Tibial artery (tissue), 4 donors: Measurements from ENCODE around the gene ARHGEF6.
"Not testable (repeated sequence)": the region's sequence is repeated elsewhere in the genome, so short reads cannot be mapped to it uniquely, and the experiment has no call there.

Experiments used
- DNase-seq, 2 donors: peaks; one replicate each; pipeline ENCODE4 v3.0.0-alpha.2; 2019
- H3K27ac ChIP-seq, 2 donors: fragments of 200-600 bp; sonication (generic) in 1 of 2; 1 replicate in 1 of 2; 2 replicates in 1 of 2; pipeline ENCODE4 v1.5.1; 2018 to 2019; ENCODE audit warnings: mild to moderate bottlenecking in 1 of 2
- H3K27me3 ChIP-seq, 2 donors: fragments of 200-600 bp; sonication (generic) in 1 of 2; one replicate each; pipeline versions ENCODE4 v1.5.1 to v1.6.0; 2016 to 2019
- H3K36me3 ChIP-seq, 3 donors: fragments of 200-600 bp; sonication (generic) in 2 of 3; one replicate each; pipeline ENCODE4 v1.5.1; 2016 to 2019; ENCODE audit warnings: mild to moderate bottlenecking in 2 of 3
- H3K4me1 ChIP-seq, 4 donors: fragments of 200-600 bp; sonication (generic) in 2 of 4; 1 replicate in 3 of 4; 2 replicates in 1 of 4; pipeline ENCODE4 v1.5.1; 2016 to 2019
- H3K4me3 ChIP-seq, 2 donors: fragments of 200-600 bp; sonication (generic) in 1 of 2; 1 replicate in 1 of 2; 2 replicates in 1 of 2; pipeline ENCODE4 v1.5.1; 2018 to 2019; ENCODE audit warnings: mild to moderate bottlenecking in 2 of 2
- H3K9me3 ChIP-seq, 3 donors: fragments of 200-600 bp; sonication (generic) in 1 of 3; one replicate each; pipeline ENCODE4 v1.5.1; 2016 to 2019
- intact Hi-C: fragments of 100-400 bp; cut with DNase I; formaldehyde crosslinking; loops from one replicate; pipeline ENCODE4 v1.15.0; 2023; ENCODE audit warnings: low total_unique reads
- TF ChIP-seq, protein P1 (sequence below), 2 experiments: fragments of 200-600 bp in 1 of 2; fragments of 450-650 bp in 1 of 2; IDR thresholded peaks; one replicate each; pipeline ENCODE4 v1.5.1; 2017 to 2019; ENCODE audit warnings: antibody characterized with exemption in 2 of 2, mild to moderate bottlenecking in 1 of 2, moderate library complexity in 1 of 2

Gene ARHGEF6

DNA sequence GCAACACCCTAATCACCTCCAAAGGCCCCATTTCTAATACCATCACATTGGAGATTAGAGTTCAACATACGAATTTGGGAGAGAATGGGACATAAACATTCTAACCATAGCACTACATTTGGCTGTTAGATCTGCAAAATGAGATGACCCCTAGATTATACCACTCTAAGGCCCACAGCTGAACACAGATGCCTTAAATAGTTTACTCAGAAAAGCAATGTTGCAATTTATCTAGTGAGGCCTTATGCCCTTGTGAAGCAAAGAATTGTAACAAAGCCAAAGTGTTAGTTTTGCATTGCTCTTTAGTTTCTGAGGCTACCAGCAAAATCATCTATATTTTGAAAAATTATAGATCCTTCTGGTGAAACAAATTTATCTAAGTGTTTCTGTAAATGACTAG is 31.6 kb upstream of the ARHGEF6 start:
- intact Hi-C loops, result no loop called here
- TF ChIP-seq, protein P1, sequence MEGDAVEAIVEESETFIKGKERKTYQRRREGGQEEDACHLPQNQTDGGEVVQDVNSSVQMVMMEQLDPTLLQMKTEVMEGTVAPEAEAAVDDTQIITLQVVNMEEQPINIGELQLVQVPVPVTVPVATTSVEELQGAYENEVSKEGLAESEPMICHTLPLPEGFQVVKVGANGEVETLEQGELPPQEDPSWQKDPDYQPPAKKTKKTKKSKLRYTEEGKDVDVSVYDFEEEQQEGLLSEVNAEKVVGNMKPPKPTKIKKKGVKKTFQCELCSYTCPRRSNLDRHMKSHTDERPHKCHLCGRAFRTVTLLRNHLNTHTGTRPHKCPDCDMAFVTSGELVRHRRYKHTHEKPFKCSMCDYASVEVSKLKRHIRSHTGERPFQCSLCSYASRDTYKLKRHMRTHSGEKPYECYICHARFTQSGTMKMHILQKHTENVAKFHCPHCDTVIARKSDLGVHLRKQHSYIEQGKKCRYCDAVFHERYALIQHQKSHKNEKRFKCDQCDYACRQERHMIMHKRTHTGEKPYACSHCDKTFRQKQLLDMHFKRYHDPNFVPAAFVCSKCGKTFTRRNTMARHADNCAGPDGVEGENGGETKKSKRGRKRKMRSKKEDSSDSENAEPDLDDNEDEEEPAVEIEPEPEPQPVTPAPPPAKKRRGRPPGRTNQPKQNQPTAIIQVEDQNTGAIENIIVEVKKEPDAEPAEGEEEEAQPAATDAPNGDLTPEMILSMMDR (IDR thresholded peaks at IDR 0.05), result no peak
- Histone ChIP-seq H3K36me3 (no peaks in the 10 kb centered on the region), H3K9me3 (no peaks in the 10 kb centered on the region), H3K27me3 (no peaks in the 10 kb centered on the region), H3K27ac (no peak overlapping the region), H3K4me3 (no peak overlapping the region), H3K4me1 (no peaks in the 10 kb centered on the region)
- no peak for DNase-seq

DNA sequence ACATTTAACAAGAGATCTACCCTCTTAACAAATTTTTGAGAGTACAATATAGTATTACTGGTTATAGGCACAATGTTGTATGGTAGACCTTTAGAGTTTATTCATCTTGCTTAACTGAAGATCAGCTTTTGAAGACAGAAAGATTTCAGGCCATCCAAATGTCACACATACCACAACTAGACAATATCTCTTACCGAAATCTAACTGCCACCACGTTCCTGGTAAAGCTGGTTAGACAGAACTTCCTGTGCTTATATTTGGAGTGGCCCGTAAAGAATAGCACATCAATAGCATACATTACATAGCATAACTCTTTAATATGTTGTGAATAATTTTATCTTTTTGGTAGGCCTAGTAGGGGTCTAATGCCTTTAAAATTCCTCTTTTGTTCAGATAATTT is 29.8 kb upstream of the ARHGEF6 start:
- intact Hi-C loops, result no loop called here
- TF ChIP-seq, protein P1 (IDR thresholded peaks at IDR 0.05), result no peak
- Histone ChIP-seq H3K9me3 (no peaks in the 10 kb centered on the region), H3K27ac (no peak overlapping the region), H3K27me3 (no peaks in the 10 kb centered on the region), H3K4me3 (no peak overlapping the region), H3K36me3 (no peaks in the 10 kb centered on the region), H3K4me1 (no peaks in the 10 kb centered on the region)
- no peak for DNase-seq

DNA sequence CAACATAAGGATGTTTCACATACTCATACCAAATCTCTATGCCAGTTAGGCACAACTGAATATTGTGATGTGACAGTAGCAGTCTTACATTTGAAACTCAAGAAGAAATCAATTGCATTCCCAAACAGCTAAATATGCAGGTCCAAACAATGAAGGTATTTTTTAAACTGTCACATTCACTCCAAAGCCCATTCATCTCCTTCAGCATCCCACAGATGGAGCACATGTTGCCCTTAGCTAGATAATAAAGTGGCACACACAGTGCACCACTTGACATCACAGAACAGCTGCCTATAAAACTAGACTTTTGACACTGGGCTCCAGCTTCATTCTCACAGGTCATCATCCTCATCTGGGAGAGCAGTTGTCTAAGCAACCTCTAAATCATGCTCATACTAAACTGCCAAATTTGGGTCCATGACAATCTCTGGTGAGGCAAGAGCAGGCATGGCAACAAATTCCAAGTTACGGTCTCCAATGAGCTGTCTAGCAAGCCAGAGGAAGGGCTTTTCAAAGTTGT is 26.2 kb upstream of the ARHGEF6 start:
- no peak for DNase-seq
- no peaks in the 10 kb centered on the region for H3K9me3 ChIP-seq
- no peaks in the 10 kb centered on the region for H3K36me3 ChIP-seq
- no peaks in the 10 kb centered on the region for H3K27me3 ChIP-seq
- TF ChIP-seq, protein P1 (IDR thresholded peaks at IDR 0.05), result no peak
- H3K27ac ChIP-seq, result no peak overlapping the region
- no peaks in the 10 kb centered on the region for H3K4me1 ChIP-seq
- H3K4me3 ChIP-seq, result no peak overlapping the region
- intact Hi-C loops, result no loop called here

DNA sequence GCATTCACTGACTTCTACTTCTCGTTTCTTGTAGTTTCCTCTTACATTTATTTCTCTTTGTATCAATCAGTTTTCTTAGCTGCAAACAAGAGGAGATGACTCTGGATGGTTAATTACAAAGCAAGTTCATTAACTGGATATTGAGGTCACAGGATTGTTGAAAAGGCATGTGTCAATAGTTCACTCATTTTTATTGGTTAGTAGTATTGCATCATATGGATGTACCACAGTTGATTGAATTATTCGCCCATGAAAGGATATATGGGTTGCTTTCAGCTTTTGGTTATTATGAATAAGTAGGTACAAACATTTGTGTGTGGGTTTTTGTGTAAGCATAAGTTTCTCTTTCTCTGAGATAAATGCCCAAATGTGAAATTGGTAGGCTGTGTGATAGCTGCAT is 21.8 kb upstream of the ARHGEF6 start:
- Histone ChIP-seq H3K4me3 (no peak overlapping the region), H3K9me3 (no peaks in the 10 kb centered on the region), H3K27ac (no peak overlapping the region), H3K27me3 (no peaks in the 10 kb centered on the region), H3K4me1 (no peaks in the 10 kb centered on the region), H3K36me3 (no peaks in the 10 kb centered on the region)
- intact Hi-C loops, result no loop called here
- TF ChIP-seq, protein P1 (IDR thresholded peaks at IDR 0.05), result no peak
- no peak for DNase-seq

DNA sequence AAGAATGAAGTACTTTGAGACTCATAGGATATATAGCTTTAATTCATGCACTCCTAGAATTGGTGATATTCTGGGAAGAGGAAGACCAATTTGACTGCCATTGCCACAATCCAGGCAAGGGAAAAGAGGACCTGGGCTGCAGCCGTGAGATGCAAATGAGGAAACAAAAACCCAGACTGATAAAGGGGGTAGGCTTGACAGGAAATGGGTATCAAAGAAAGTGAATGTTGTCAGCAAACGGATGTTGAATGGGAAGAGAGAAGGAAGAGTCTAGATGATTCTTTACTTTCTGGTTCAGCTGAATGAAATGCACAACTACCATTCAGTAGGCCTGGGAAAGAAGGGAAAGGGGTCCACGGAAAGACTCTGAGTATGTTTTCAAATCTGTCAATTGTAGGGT is 17.1 kb upstream of the ARHGEF6 start:
- Histone ChIP-seq H3K27ac (no peak overlapping the region), H3K4me3 (no peak overlapping the region), H3K4me1 (no peaks in the 10 kb centered on the region), H3K36me3 (no peaks in the 10 kb centered on the region), H3K9me3 (no peaks in the 10 kb centered on the region), H3K27me3 (no peaks in the 10 kb centered on the region)
- DNase-seq, result no peak
- TF ChIP-seq, protein P1 (IDR thresholded peaks at IDR 0.05), result no peak
- intact Hi-C loops, result no loop called here

DNA sequence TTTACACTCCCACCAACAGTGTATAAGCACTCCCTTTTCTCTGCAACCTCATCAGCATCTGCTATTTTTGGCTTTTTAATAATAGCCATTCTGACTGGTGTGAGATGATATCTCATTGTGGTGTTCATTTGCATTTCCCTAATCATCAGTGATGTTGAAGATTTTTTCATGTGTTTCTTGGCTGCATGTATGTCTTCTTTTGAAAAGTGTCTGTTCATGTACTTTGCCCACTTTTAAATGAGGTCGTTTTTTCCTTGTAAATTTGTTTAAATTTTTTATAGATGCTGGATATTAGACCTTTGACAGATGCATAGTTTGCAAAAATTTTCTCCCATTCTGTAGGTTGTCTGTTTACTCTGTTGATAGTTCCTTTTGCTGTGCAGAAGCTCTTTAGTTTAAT is 14.4 kb upstream of the ARHGEF6 start:
- H3K27me3 ChIP-seq, H3K9me3 ChIP-seq, H3K27ac ChIP-seq, H3K4me1 ChIP-seq, DNase-seq, intact Hi-C loops, H3K4me3 ChIP-seq, H3K36me3 ChIP-seq: not testable (repeated sequence)

DNA sequence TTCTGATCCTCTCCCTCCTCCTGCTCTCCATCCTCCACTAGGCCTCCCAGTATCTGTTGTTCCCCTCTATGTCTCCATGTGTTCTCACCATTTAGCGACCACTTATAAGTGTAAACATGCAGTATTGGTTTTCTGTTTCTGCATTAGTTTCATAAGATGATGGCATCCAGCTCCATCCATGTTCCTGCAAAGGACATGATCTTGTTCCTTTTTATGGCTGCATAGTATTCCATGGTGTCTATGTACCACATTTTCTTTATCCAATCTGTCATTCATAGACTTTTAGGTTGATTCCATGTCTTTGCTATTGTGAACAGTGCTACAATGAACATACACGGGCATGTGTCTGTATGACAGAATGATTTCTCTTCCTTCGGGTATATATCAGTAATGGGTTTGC is 13.9 kb upstream of the ARHGEF6 start:
- H3K4me1 ChIP-seq, H3K9me3 ChIP-seq, H3K27me3 ChIP-seq, DNase-seq, H3K36me3 ChIP-seq, H3K27ac ChIP-seq, intact Hi-C loops, H3K4me3 ChIP-seq: not testable (repeated sequence)
